K562 (cell line): ENCODE results near the gene VTI1B. TPM values are rescaled to one million over a fixed set of nuclear protein-coding genes. Genes with fewer than 3 reads are reported as not detected.
A peak's percentile ranks its signal among the peaks of the same experiment; 100 is the strongest.

Experiments used
- ATAC-seq: fragments of 200-7000 bp; cut with Tn5 transposase; 3 replicates; pipeline ENCODE4 v1.9.1; 2020; ENCODE audit warnings: moderate library complexity
- BruUV-seq: library from RNA; stranded (reverse); fragments of 400-500 nt; replicated peaks from 2 replicates; lab custom pipeline; 2021; lab: Mats Ljungman, UMichigan
- CTCF ChIA-PET: fragments of 300-600 bp; formaldehyde crosslinking; extraction: SDS; loops from one replicate; lab custom pipeline; 2021; ENCODE audit warnings: low intra/inter-chr PET ratio; lab: Yijun Ruan, JAX
- POLR2A ChIA-PET: fragments of 300-600, 350-650 bp; sonication (Branson Sonifier 250); formaldehyde crosslinking; extraction: SDS; loops from one replicate; lab custom pipeline; 2021; ENCODE audit warnings: antibody characterized with exemption, inconsistent platforms; lab: Yijun Ruan, JAX
- DNase-seq, 4 experiments: peaks; one replicate each; pipeline versions ENCODE4 v3.0.0 to v3.0.0-alpha.2; 2011 to 2018; ENCODE audit warnings: low spot score in 3 of 4, mixed read lengths in 3 of 4; ENCODE audit errors: extremely low read depth in 1 of 4
- FAIRE-seq: peaks from 2 replicates; lab custom pipeline; 2011; peaks lifted over from hg19 to GRCh38; lab: Jason Lieb, UNC
- H2AFZ ChIP-seq: 2 replicates; pipeline ENCODE4 v1.6.0; 2011; ENCODE audit warnings: low read depth, low read length, control low read depth, inconsistent platforms
- H3K27ac ChIP-seq: fragments of 200-600 bp; 3 replicates; pipeline ENCODE4 v1.8.0; 2011; ENCODE audit warnings: low read depth, mild to moderate bottlenecking, control low read depth, inconsistent platforms, low read length, moderate library complexity, mixed read lengths; ENCODE audit errors: extremely low read depth
- H3K27me3 ChIP-seq, 2 experiments: fragments of 300-600 bp in 1 of 2; 2 replicates in 1 of 2; 3 replicates in 1 of 2; pipeline versions ENCODE4 v1.6.0 to v1.8.0; 2011; ENCODE audit warnings: inconsistent platforms in 2 of 2, low read length in 2 of 2, mild to moderate bottlenecking in 1 of 2, mixed read lengths in 1 of 2, moderate library complexity in 1 of 2; ENCODE audit not compliant: control insufficient read depth in 2 of 2, insufficient read depth in 2 of 2
- H3K36me3 ChIP-seq: fragments of 300-600 bp; 3 replicates; pipeline ENCODE4 v1.8.0; 2011; ENCODE audit warnings: mild to moderate bottlenecking, low read length, inconsistent platforms; ENCODE audit not compliant: control insufficient read depth, insufficient read depth
- H3K4me1 ChIP-seq, 2 experiments: fragments of 200-600 bp in 1 of 2; replicated peaks in 1 of 2; 2 replicates in 1 of 2; 3 replicates in 1 of 2; pipeline versions ENCODE4 v1.5.1 to v1.8.0; 2011; ENCODE audit warnings: inconsistent platforms in 2 of 2, low read length in 2 of 2, mild to moderate bottlenecking in 1 of 2, mixed read lengths in 1 of 2, moderate library complexity in 1 of 2; ENCODE audit not compliant: control insufficient read depth in 2 of 2, insufficient read depth in 2 of 2
- H3K4me2 ChIP-seq: 2 replicates; pipeline ENCODE4 v1.6.1; 2011; ENCODE audit warnings: low read length, control low read depth, inconsistent platforms, mixed read lengths; ENCODE audit not compliant: insufficient read depth
- H3K4me3 ChIP-seq: fragments of 200-600 bp; sonication (generic), shearing (Covaris generic); 2 replicates; pipeline ENCODE4 v1.5.1; 2016; ENCODE audit warnings: control low read depth, inconsistent platforms
- H3K79me2 ChIP-seq: fragments of 200-600 bp; 3 replicates; pipeline ENCODE4 v1.8.0; 2011; ENCODE audit warnings: low read length, inconsistent platforms; ENCODE audit not compliant: control insufficient read depth, insufficient read depth
- H3K9ac ChIP-seq, 2 experiments: 2 replicates each; pipeline versions ENCODE4 v1.6.0 to v1.6.1; 2011; ENCODE audit warnings: low read depth in 2 of 2, low read length in 2 of 2, control low read depth in 1 of 2, inconsistent platforms in 1 of 2, mild to moderate bottlenecking in 1 of 2, mixed read lengths in 1 of 2; ENCODE audit not compliant: insufficient read depth in 1 of 2
- H3K9me1 ChIP-seq: one replicate; pipeline ENCODE4 v1.6.0; 2011; ENCODE audit warnings: inconsistent platforms, mild to moderate bottlenecking, low read length, moderate library complexity; ENCODE audit not compliant: control insufficient read depth, insufficient read depth
- H3K9me3 ChIP-seq: replicated peaks from 2 replicates; pipeline ENCODE4 v1.5.1; 2011; ENCODE audit warnings: low read depth, low read length, inconsistent platforms; ENCODE audit not compliant: control insufficient read depth, insufficient read depth
- H4K20me1 ChIP-seq: replicated peaks from 2 replicates; pipeline ENCODE4 v1.6.1; 2011; ENCODE audit warnings: low read length, inconsistent platforms, mixed read lengths; ENCODE audit not compliant: control insufficient read depth, insufficient read depth
- ESRRB ChIP-seq: fragments of 250-450 bp; sonication (Bioruptor Pico); IDR thresholded peaks from 2 replicates; pipeline ENCODE4 v1.5.0; 2020; ENCODE audit warnings: mild to moderate bottlenecking, moderate library complexity, borderline replicate concordance
- NFE2 ChIP-seq: IDR thresholded peaks from 2 replicates; pipeline ENCODE4 v1.6.1; 2014; ENCODE audit warnings: antibody characterized with exemption, low read depth
- PRDM10 ChIP-seq: fragments of 450-650 bp; IDR thresholded peaks from 2 replicates; pipeline ENCODE4 v1.6.1; 2018; ENCODE audit not compliant: partially characterized antibody
- ZNF24 ChIP-seq: fragments of 450-650 bp; IDR thresholded peaks from 2 replicates; pipeline ENCODE4 v1.6.1; 2016
- WGBS: fragments of 100-300 bp; shearing (Covaris generic); methylation state at CpG from one replicate; pipeline ENCODE4 v1.1.6; 2016; ENCODE audit warnings: low coverage, mixed read lengths; ENCODE audit not compliant: insufficient coverage; ENCODE audit errors: missing lambda C conversion rate; 5-methylcytosine and 5-hydroxymethylcytosine counted together
- in situ Hi-C: fragments of 300-500 bp; cut with MboI; formaldehyde crosslinking; loops from 4 replicates; pipeline ENCODE4 v1.15.0; 2018; ENCODE audit warnings: inconsistent platforms, mixed read lengths
- intact Hi-C: fragments of 100-400 bp; cut with micrococcal nuclease; formaldehyde crosslinking; loops from 2 replicates; pipeline ENCODE4 v1.14.2; 2022
- polyA plus RNA-seq, 8 experiments: library from polyadenylated mRNA; depleted of rRNA in 4 of 8; stranded (reverse) in 5 of 8; unstranded in 3 of 8; fragments of >200 nt; fragmentation: Nextera tagmentation in 2 of 8; fragmentation: Illumina TruSeq in 1 of 8; extraction: Ambion mirVana in 2 of 8; extraction: Trizol in 1 of 8; gene quantifications; 2 replicates each; pipeline versions ENCODE4 v1.2.1 to v1.2.3, GENCODE V29; 2011 to 2014; ENCODE audit warnings: inconsistent platforms in 1 of 8, missing spikeins in 1 of 8
- total RNA-seq, 7 experiments: library from RNA; depleted of rRNA in 6 of 7; stranded (reverse); fragments of >200 nt in 6 of 7; fragmentation: Illumina TruSeq in 2 of 7; extraction: Trizol in 2 of 7; gene quantifications; 2 replicates each; pipeline versions ENCODE4 v1.2.1 to v1.2.3, GENCODE V29; 2011 to 2021; ENCODE audit warnings: low replicate concordance in 1 of 7

Gene VTI1B
- total and polyA plus RNA-seq, 9 of the 15 experiments (the other 6 are each of a cell fraction or from before 2014, with no cell fraction given) = 7.8 to 69.8 (median 50.1) TPM

GRCh38 chr14:67719866-67720265, 45.4 kb upstream of the VTI1B start:
- no TSS peak for BruUV-seq
- Histone ChIP-seq H3K9me3 (no peaks in the 10 kb centered on the region), H3K9ac (no peak overlapping the region), H3K4me3 (no peak overlapping the region), H3K9me1 (no peaks in the 10 kb centered on the region), H3K4me1 (peaks cover 3 to 10% of the 10 kb centered on the region in 2 experiments; a peak in 3 of 5 replicates), H3K27me3 (no peaks in the 10 kb centered on the region), H3K36me3 (no peaks in the 10 kb centered on the region), H3K79me2 (no peaks in the 10 kb centered on the region), H3K4me2 (no peak overlapping the region), H2AFZ (no peak overlapping the region), H4K20me1 (no peaks in the 10 kb centered on the region), H3K27ac (no peak overlapping the region)
- intact Hi-C loops = no loop called here
- FAIRE-seq (no peak), ATAC-seq (no peak), DNase-seq (no peak)
- 0% methylated on average over 2 of the region's 2 CpGs for WGBS
- TF ChIP-seq ESRRB (CRISPR knock-in tag) (no peak), ZNF24 (0 out of 2 replicates have a peak, but pooled peaks have one; percentile 19), NFE2 (peak; percentile 64), PRDM10 (peak; percentile 26)
- in situ Hi-C loops = no loop called here
- CTCF ChIA-PET = no interaction called here
- POLR2A ChIA-PET = no interaction called here
